Measurements from ENCODE around the gene SMYD4.

DNA sequence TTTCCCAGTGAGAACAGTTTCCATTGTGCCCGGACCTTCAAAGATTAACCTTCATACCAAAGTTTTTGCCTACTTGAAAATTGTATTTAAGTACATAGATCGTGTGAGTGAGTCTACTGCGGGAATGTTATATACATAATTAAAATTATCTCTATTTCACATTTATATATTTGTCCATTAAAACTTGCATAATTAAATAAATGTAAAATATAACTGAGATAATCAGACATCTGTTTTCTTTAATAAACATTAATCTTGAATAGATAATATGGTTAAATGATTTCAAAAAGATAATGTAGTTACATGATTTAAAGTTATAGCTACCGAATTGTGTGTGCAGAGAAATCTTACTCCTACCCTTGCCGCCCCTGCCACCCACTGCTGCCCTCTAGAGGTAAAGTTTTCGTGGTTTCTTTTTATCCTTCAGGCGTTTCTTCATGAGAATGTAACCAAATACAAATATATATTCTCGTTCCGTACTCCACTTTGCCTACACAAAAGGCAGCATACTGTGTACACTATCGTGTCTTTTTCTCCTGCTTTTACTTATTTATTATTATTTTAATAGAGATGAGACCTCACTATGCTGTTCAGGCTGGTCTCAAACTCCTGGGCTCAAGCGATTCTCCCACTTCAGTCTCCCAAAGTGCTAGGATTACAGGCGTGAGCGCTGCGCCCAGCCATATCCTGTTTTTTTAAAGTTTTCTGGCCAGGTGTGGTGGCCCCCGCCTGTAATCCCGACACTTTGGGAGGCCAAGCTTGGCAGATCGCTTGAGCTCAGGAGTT is 35.7 kb upstream of the SMYD4 start:
- TF ChIP-seq, protein P1, sequence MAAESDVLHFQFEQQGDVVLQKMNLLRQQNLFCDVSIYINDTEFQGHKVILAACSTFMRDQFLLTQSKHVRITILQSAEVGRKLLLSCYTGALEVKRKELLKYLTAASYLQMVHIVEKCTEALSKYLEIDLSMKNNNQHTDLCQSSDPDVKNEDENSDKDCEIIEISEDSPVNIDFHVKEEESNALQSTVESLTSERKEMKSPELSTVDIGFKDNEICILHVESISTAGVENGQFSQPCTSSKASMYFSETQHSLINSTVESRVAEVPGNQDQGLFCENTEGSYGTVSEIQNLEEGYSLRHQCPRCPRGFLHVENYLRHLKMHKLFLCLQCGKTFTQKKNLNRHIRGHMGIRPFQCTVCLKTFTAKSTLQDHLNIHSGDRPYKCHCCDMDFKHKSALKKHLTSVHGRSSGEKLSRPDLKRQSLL (tag by site-specific recombination; IDR thresholded peaks at IDR 0.05) = no peak
- TF ChIP-seq ZNF48 (tag by site-specific recombination; IDR thresholded peaks at IDR 0.05) (no peak), ZNF114 (tag by site-specific recombination; IDR thresholded peaks at IDR 0.05) (no peak), ZNF830 (tag by site-specific recombination; IDR thresholded peaks at IDR 0.05; ENCODE audit: low read depth) (no peak), ZNF335 (tag by site-specific recombination; conservative IDR thresholded peaks at IDR 0.05) (no peak), ZNF843 (tag by site-specific recombination; IDR thresholded peaks at IDR 0.05) (no peak), MYNN (tag by site-specific recombination; IDR thresholded peaks at IDR 0.05; ENCODE audit: borderline replicate concordance) (no peak), ZNF24 (tag by site-specific recombination; IDR thresholded peaks at IDR 0.05) (no peak)
- TF ChIP-seq, protein P2, sequence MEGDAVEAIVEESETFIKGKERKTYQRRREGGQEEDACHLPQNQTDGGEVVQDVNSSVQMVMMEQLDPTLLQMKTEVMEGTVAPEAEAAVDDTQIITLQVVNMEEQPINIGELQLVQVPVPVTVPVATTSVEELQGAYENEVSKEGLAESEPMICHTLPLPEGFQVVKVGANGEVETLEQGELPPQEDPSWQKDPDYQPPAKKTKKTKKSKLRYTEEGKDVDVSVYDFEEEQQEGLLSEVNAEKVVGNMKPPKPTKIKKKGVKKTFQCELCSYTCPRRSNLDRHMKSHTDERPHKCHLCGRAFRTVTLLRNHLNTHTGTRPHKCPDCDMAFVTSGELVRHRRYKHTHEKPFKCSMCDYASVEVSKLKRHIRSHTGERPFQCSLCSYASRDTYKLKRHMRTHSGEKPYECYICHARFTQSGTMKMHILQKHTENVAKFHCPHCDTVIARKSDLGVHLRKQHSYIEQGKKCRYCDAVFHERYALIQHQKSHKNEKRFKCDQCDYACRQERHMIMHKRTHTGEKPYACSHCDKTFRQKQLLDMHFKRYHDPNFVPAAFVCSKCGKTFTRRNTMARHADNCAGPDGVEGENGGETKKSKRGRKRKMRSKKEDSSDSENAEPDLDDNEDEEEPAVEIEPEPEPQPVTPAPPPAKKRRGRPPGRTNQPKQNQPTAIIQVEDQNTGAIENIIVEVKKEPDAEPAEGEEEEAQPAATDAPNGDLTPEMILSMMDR (tag by site-specific recombination; IDR thresholded peaks at IDR 0.05) = no peak; the same call in 1 of the 2 replicates

Data from HEK293 (cell line).